Suprapubic skin (tissue), 3 donors: Measurements from ENCODE around the gene CACNA1S.

ENCODE experiments used
- CTCF ChIP-seq, 2 donors: fragments of 200-600 bp in 1 of 2; fragments of 450-650 bp in 1 of 2; sonication (generic) in 1 of 2; IDR thresholded peaks; one replicate each; pipeline ENCODE4 v1.5.1; 2016 to 2019; ENCODE audit warnings: antibody characterized with exemption in 2 of 2, mild to moderate bottlenecking in 1 of 2, moderate library complexity in 1 of 2
- EP300 ChIP-seq: sonication (generic); formaldehyde crosslinking; IDR thresholded peaks from one replicate; pipeline ENCODE4 v1.6.1; 2017; ENCODE audit warnings: antibody characterized with exemption
- POLR2A ChIP-seq, 2 donors: fragments of 450-650 bp; IDR thresholded peaks; one replicate each; pipeline ENCODE4 v1.6.1; 2017; ENCODE audit warnings: antibody characterized with exemption in 2 of 2, mild to moderate bottlenecking in 2 of 2, moderate library complexity in 2 of 2

GRCh38 chr1:201004154-201004553, 108.1 kb downstream of the CACNA1S start:
- TF ChIP-seq POLR2A (IDR thresholded peaks at IDR 0.05) (no peak), CTCF (IDR thresholded peaks at IDR 0.05) (no peak), EP300 (no peak)
